ENCODE results near the gene NUDT1.

The NUDT1 gene

GRCh38 chr7:2214636-2215035, 27.4 kb upstream of the NUDT1 start:
- Histone ChIP-seq H3K4me1 (ENCODE audit: control insufficient read depth in 5 of 5, insufficient read depth in 5 of 5, low read length in 5 of 5) (no peaks in the 10 kb centered on the region), H3K27ac (ENCODE audit: low read depth, low read length) (no peak overlapping the region), H3K9ac (ENCODE audit: low read length in 5 of 5) (no peak overlapping the region), H3K9me3 (ENCODE audit: control insufficient read depth in 5 of 5, low read length in 5 of 5) (peaks cover 0 to 5% (median 0%) of the 10 kb centered on the region in 5 donors), H3K4me3 (ENCODE audit: low read depth in 1 of 5, low read length in 5 of 5) (no peak overlapping the region), H3K36me3 (ENCODE audit: control insufficient read depth in 5 of 5, insufficient read depth in 5 of 5, low read length in 5 of 5) (peaks cover 0 to 87% (median 80%) of the 10 kb centered on the region in 5 donors), H3K27me3 (ENCODE audit: control insufficient read depth in 5 of 5, insufficient read depth in 4 of 5, low read length in 5 of 5) (no peaks in the 10 kb centered on the region)

- peaks cover 0 to 5% (median 0%) of the 10 kb centered on the region in 5 donors for H3K9me3 ChIP-seq (ENCODE audit: control insufficient read depth in 5 of 5, low read length in 5 of 5)
These were observed 26.2 kb upstream of the NUDT1 start for GRCh38 chr7:2215851-2216250.

GRCh38 chr7:2217206-2217605, 24.8 kb upstream of the NUDT1 start:
- H3K27me3 ChIP-seq (ENCODE audit: control insufficient read depth in 5 of 5, insufficient read depth in 4 of 5, low read length in 5 of 5) = no peaks in the 10 kb centered on the region
- no peak overlapping the region for H3K9ac ChIP-seq (ENCODE audit: low read length in 5 of 5)
- no peak overlapping the region for H3K27ac ChIP-seq (ENCODE audit: low read depth, low read length)
- H3K4me3 ChIP-seq (ENCODE audit: low read depth in 1 of 5, low read length in 5 of 5) = no peak overlapping the region
- H3K4me1 ChIP-seq (ENCODE audit: control insufficient read depth in 5 of 5, insufficient read depth in 5 of 5, low read length in 5 of 5) = no peaks in the 10 kb centered on the region
- H3K9me3 ChIP-seq (ENCODE audit: control insufficient read depth in 5 of 5, low read length in 5 of 5) = peaks cover 0 to 5% (median 0%) of the 10 kb centered on the region in 5 donors
- H3K36me3 ChIP-seq (ENCODE audit: control insufficient read depth in 5 of 5, insufficient read depth in 5 of 5, low read length in 5 of 5) = peaks cover 0 to 92% (median 79%) of the 10 kb centered on the region in 5 donors

More at GRCh38 chr7:2215851-2216250, 26.2 kb upstream of the NUDT1 start:
- Histone ChIP-seq H3K9ac (ENCODE audit: low read length in 5 of 5) (no peak overlapping the region), H3K27ac (ENCODE audit: low read depth, low read length) (no peak overlapping the region), H3K27me3 (ENCODE audit: control insufficient read depth in 5 of 5, insufficient read depth in 4 of 5, low read length in 5 of 5) (no peaks in the 10 kb centered on the region), H3K36me3 (ENCODE audit: control insufficient read depth in 5 of 5, insufficient read depth in 5 of 5, low read length in 5 of 5) (peaks cover 0 to 93% (median 83%) of the 10 kb centered on the region in 5 donors), H3K4me1 (ENCODE audit: control insufficient read depth in 5 of 5, insufficient read depth in 5 of 5, low read length in 5 of 5) (no peaks in the 10 kb centered on the region), H3K4me3 (ENCODE audit: low read depth in 1 of 5, low read length in 5 of 5) (no peak overlapping the region)

GRCh38 chr7:2217716-2218443, 24.1 kb upstream of the NUDT1 start:
- Histone ChIP-seq H3K27me3 (ENCODE audit: control insufficient read depth in 5 of 5, insufficient read depth in 4 of 5, low read length in 5 of 5) (no peaks in the 10 kb centered on the region), H3K4me3 (ENCODE audit: low read depth in 1 of 5, low read length in 5 of 5) (no peak overlapping the region), H3K4me1 (ENCODE audit: control insufficient read depth in 5 of 5, insufficient read depth in 5 of 5, low read length in 5 of 5) (no peaks in the 10 kb centered on the region), H3K27ac (ENCODE audit: low read depth, low read length) (no peak overlapping the region), H3K36me3 (ENCODE audit: control insufficient read depth in 5 of 5, insufficient read depth in 5 of 5, low read length in 5 of 5) (peaks cover 0 to 92% (median 78%) of the 10 kb centered on the region in 5 donors), H3K9ac (ENCODE audit: low read length in 5 of 5) (no peak overlapping the region), H3K9me3 (ENCODE audit: control insufficient read depth in 5 of 5, low read length in 5 of 5) (peaks cover 0 to 5% (median 0%) of the 10 kb centered on the region in 5 donors)

GRCh38 chr7:2218444-2218785, 23.6 kb upstream of the NUDT1 start:
- Histone ChIP-seq H3K27ac (ENCODE audit: low read depth, low read length) (no peak overlapping the region), H3K9ac (ENCODE audit: low read length in 5 of 5) (no peak overlapping the region), H3K36me3 (ENCODE audit: control insufficient read depth in 5 of 5, insufficient read depth in 5 of 5, low read length in 5 of 5) (peaks cover 0 to 92% (median 78%) of the 10 kb centered on the region in 5 donors), H3K27me3 (ENCODE audit: control insufficient read depth in 5 of 5, insufficient read depth in 4 of 5, low read length in 5 of 5) (no peaks in the 10 kb centered on the region), H3K4me3 (ENCODE audit: low read depth in 1 of 5, low read length in 5 of 5) (no peak overlapping the region), H3K4me1 (ENCODE audit: control insufficient read depth in 5 of 5, insufficient read depth in 5 of 5, low read length in 5 of 5) (no peaks in the 10 kb centered on the region), H3K9me3 (ENCODE audit: control insufficient read depth in 5 of 5, low read length in 5 of 5) (peaks cover 0 to 5% (median 0%) of the 10 kb centered on the region in 5 donors)

DNA sequence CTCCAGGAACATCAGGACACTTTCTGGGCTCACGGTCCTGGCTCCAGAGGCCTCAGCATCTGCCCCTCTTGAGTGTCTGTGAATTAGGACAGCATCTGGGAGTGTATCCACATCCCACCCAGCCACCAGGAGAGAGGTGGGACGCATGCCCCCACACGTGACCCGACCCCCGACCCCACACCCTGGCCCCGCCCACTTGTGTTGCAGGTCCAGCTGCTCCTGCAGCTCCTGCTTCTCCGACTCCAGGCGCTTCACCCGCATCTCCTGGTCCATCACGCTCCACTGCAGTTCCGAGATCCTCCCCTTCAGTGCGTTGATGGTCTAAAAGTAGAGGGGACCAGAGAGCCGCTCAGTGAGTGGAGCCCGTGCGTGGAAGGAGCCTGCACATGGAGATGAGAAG, 22.9 kb upstream of the NUDT1 start:
- Histone ChIP-seq H3K9ac (ENCODE audit: low read length in 5 of 5) (no peak overlapping the region), H3K4me1 (ENCODE audit: control insufficient read depth in 5 of 5, insufficient read depth in 5 of 5, low read length in 5 of 5) (peaks cover 0 to 3% (median 2%) of the 10 kb centered on the region in 5 donors), H3K27me3 (ENCODE audit: control insufficient read depth in 5 of 5, insufficient read depth in 4 of 5, low read length in 5 of 5) (no peaks in the 10 kb centered on the region), H3K9me3 (ENCODE audit: control insufficient read depth in 5 of 5, low read length in 5 of 5) (peaks cover 0 to 5% (median 0%) of the 10 kb centered on the region in 5 donors), H3K27ac (ENCODE audit: low read depth, low read length) (no peak overlapping the region), H3K4me3 (ENCODE audit: low read depth in 1 of 5, low read length in 5 of 5) (no peak overlapping the region), H3K36me3 (ENCODE audit: control insufficient read depth in 5 of 5, insufficient read depth in 5 of 5, low read length in 5 of 5) (peaks cover 0 to 92% (median 78%) of the 10 kb centered on the region in 5 donors)

DNA sequence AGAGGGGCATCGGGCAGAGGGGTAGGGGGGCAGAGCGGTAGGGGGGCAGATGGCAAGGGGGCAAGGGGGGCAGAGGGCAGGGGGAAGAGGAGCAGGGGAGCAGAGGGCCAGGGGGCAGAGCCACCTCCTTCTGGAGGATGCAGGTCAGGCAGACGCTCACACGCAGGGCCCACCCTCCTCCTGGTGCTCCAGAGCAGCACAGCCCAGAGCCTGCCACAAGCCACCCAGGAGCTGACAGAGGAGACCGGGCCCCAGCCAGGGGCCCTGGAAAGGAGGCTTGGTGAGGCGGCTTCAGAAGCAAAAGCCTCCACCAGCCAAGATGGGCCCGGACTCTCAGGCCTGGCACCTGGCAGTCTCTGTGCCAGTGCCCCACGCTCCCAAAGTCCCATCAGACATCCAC, 22.4 kb upstream of the NUDT1 start:
- H3K36me3 ChIP-seq (ENCODE audit: control insufficient read depth in 5 of 5, insufficient read depth in 5 of 5, low read length in 5 of 5) = peaks cover 0 to 92% (median 77%) of the 10 kb centered on the region in 5 donors
- no peak overlapping the region for H3K9ac ChIP-seq (ENCODE audit: low read length in 5 of 5)
- peaks cover 0 to 8% (median 7%) of the 10 kb centered on the region in 5 donors for H3K4me1 ChIP-seq (ENCODE audit: control insufficient read depth in 5 of 5, insufficient read depth in 5 of 5, low read length in 5 of 5)
- no peak overlapping the region for H3K4me3 ChIP-seq (ENCODE audit: low read depth in 1 of 5, low read length in 5 of 5)
- H3K9me3 ChIP-seq (ENCODE audit: control insufficient read depth in 5 of 5, low read length in 5 of 5) = peaks cover 0 to 5% (median 0%) of the 10 kb centered on the region in 5 donors
- no peak overlapping the region for H3K27ac ChIP-seq (ENCODE audit: low read depth, low read length)
- no peaks in the 10 kb centered on the region for H3K27me3 ChIP-seq (ENCODE audit: control insufficient read depth in 5 of 5, insufficient read depth in 4 of 5, low read length in 5 of 5)

DNA sequence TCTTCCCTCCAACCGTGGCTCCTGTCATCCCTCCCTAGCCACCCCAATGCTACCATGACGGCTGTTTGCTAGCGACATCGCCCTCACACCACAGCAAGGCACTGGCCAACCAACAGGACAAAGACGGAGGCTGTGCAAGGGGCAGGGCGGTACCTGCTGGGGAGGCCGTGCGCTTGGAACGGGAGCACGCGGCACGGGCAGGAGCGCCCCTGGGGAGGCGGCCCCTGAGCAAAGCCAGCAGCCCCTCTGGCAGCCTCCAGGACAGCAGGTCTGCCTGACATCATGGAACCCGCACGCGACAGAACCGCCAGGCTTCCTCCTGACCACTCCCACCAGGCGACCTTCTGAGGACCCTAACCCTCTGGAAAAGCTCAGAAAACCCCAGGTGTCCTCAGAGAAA, 22.0 kb upstream of the NUDT1 start:
- H3K9me3 ChIP-seq (ENCODE audit: control insufficient read depth in 5 of 5, low read length in 5 of 5) = peaks cover 0 to 5% (median 0%) of the 10 kb centered on the region in 5 donors
- peaks cover 0 to 93% (median 79%) of the 10 kb centered on the region in 5 donors for H3K36me3 ChIP-seq (ENCODE audit: control insufficient read depth in 5 of 5, insufficient read depth in 5 of 5, low read length in 5 of 5)

GRCh38 chr7:2220506-2220905, 21.5 kb upstream of the NUDT1 start:
- Histone ChIP-seq H3K27me3 (ENCODE audit: control insufficient read depth in 5 of 5, insufficient read depth in 4 of 5, low read length in 5 of 5) (no peaks in the 10 kb centered on the region), H3K4me1 (ENCODE audit: control insufficient read depth in 5 of 5, insufficient read depth in 5 of 5, low read length in 5 of 5) (peaks cover 0 to 17% (median 12%) of the 10 kb centered on the region in 5 donors), H3K9ac (ENCODE audit: low read length in 5 of 5) (no peak overlapping the region), H3K27ac (ENCODE audit: low read depth, low read length) (no peak overlapping the region), H3K4me3 (ENCODE audit: low read depth in 1 of 5, low read length in 5 of 5) (no peak overlapping the region), H3K36me3 (ENCODE audit: control insufficient read depth in 5 of 5, insufficient read depth in 5 of 5, low read length in 5 of 5) (peaks cover 0 to 95% (median 80%) of the 10 kb centered on the region in 5 donors), H3K9me3 (ENCODE audit: control insufficient read depth in 5 of 5, low read length in 5 of 5) (peaks cover 0 to 2% (median 0%) of the 10 kb centered on the region in 5 donors)

More for the DNA sequence above, 22.0 kb upstream of the NUDT1 start:
- Histone ChIP-seq H3K9ac (ENCODE audit: low read length in 5 of 5) (no peak overlapping the region), H3K4me3 (ENCODE audit: low read depth in 1 of 5, low read length in 5 of 5) (no peak overlapping the region), H3K27ac (ENCODE audit: low read depth, low read length) (no peak overlapping the region), H3K4me1 (ENCODE audit: control insufficient read depth in 5 of 5, insufficient read depth in 5 of 5, low read length in 5 of 5) (peaks cover 0 to 12% (median 10%) of the 10 kb centered on the region in 5 donors), H3K27me3 (ENCODE audit: control insufficient read depth in 5 of 5, insufficient read depth in 4 of 5, low read length in 5 of 5) (no peaks in the 10 kb centered on the region)

DNA sequence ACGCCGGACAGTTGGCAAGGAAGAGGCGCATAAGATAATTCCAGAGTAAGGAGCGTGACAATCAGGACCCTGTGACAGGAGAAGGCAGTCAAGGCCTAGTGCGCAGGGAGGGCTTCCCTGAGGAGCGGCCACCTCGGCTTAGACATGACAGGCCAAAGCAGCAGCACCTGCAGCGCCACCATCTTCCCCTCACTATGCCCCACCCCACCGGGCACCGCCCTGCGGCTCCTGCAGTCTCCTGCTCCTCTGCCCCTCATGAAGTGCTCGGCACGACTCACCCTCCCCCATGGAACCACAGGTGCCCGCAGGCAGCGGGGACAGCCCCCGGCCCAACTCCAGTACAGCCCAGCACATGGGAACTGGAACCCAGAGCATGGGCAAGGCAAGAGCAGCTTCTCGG, 21.1 kb upstream of the NUDT1 start:
- H3K4me3 ChIP-seq (ENCODE audit: low read depth in 1 of 5, low read length in 5 of 5) = no peak overlapping the region

More for the DNA sequence above, 21.1 kb upstream of the NUDT1 start:
- H3K27ac ChIP-seq (ENCODE audit: low read depth, low read length) = no peak overlapping the region
- no peaks in the 10 kb centered on the region for H3K9me3 ChIP-seq (ENCODE audit: control insufficient read depth in 5 of 5, low read length in 5 of 5)
- H3K4me1 ChIP-seq (ENCODE audit: control insufficient read depth in 5 of 5, insufficient read depth in 5 of 5, low read length in 5 of 5) = peaks cover 0 to 17% (median 12%) of the 10 kb centered on the region in 5 donors
- H3K9ac ChIP-seq (ENCODE audit: low read length in 5 of 5) = no peak overlapping the region
- no peaks in the 10 kb centered on the region for H3K27me3 ChIP-seq (ENCODE audit: control insufficient read depth in 5 of 5, insufficient read depth in 4 of 5, low read length in 5 of 5)
- H3K36me3 ChIP-seq (ENCODE audit: control insufficient read depth in 5 of 5, insufficient read depth in 5 of 5, low read length in 5 of 5) = peaks cover 0 to 95% (median 80%) of the 10 kb centered on the region in 5 donors
